Epidermal melanocyte (primary cell): ENCODE data around the gene EPHA8.

ENCODE experiments used
- DNase-seq: peaks from one replicate; pipeline ENCODE4 v3.0.0; 2011; ENCODE audit warnings: low spot score; ENCODE audit not compliant: insufficient read length

EPHA8 gene

GRCh38 chr1:22562584-22563583, at the start of gene EPHA8:
Gene EPHA8 (plus strand): TSS chr1:22563489. CDS start chr1:22563636, 147 bp downstream.
- no peak for DNase-seq

GRCh38 chr1:22516906-22517571, 46.2 kb upstream of the EPHA8 start:
- no peak for DNase-seq

DNA sequence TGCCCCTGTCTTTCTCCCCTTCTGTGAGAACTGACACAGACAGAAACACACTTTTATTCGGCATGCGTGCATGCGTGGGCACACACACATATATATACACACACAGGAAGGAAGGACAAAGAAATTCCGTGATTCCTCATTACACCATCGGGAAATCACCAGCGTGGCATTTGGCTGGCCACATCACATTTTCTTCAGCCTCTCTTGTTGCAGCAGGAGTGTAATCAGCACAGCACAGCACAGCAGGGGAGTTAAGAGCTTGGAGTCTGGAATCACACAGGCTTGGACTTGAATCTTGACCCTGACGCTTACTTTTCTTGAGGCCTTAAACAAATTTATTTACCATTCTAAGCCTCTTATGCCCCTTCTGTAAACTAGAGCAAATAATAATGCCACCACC, 45.3 kb upstream of the EPHA8 start:
- DNase-seq = no peak

- no peak for DNase-seq
Observed at GRCh38 chr1:22518379-22518778, 44.9 kb upstream of the EPHA8 start.

DNA sequence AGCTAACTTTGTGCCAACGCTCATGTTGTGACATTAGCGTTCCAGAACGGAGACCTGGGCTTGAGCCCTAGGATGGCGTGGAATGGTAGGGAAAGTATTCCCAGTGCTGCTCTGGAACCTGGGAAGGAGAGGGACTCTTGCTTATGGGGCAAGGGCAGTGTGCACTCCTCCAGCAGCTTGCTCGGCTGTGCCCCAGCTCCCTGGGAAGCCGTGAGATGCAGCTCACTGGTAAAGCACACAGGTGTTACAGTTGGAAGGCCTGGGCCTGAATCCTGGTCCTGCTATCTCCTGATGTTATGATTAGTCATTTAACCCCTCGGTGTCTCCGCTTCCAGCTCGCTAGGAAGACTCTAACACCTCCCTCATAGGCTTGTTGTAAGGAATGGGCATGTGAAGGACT, 42.4 kb upstream of the EPHA8 start:
- DNase-seq = no peak

- no peak for DNase-seq
Observed at GRCh38 chr1:22521692-22522091, 41.6 kb upstream of the EPHA8 start.

GRCh38 chr1:22522221-22522743, 41.0 kb upstream of the EPHA8 start:
- no peak for DNase-seq

DNA sequence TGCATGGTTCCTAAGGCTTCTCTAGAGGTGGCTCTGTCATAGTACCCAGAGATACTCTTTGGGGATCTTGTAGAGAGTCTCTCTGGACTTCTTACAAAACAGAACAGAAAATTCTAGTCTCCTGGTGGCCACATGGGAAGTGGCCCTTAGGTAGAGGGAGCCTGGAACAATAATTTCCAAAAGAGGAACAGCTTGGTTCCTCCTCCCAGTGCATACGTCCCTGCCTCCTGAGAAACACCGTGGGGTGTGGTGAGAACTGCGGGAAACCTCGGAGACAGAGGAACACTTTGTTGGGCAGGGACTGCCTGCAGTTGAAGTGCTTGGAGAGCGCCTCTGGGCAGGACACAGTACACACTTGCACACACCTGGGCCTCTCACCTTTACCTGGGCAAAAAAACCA, 38.8 kb upstream of the EPHA8 start:
- no peak for DNase-seq

DNA sequence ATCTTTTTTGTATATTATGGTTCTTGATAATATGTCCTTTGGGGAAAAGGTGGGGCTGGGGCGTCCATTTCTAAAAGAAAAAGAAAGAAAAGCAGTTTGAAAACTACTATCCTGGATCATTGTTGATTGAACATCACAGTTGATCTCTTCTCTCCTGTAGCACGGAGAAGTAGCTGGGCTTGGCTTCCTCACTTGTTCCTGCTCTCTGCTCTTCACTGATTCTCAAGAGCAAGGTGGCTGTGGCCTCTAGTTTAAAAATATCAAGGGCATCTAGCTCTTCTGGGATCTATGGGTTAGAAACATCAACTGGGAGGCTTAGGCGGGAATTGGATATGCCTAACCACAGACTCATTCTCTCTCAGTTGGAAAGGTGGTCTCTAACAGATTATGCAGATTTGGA, 38.1 kb upstream of the EPHA8 start:
- DNase-seq = no peak

DNA sequence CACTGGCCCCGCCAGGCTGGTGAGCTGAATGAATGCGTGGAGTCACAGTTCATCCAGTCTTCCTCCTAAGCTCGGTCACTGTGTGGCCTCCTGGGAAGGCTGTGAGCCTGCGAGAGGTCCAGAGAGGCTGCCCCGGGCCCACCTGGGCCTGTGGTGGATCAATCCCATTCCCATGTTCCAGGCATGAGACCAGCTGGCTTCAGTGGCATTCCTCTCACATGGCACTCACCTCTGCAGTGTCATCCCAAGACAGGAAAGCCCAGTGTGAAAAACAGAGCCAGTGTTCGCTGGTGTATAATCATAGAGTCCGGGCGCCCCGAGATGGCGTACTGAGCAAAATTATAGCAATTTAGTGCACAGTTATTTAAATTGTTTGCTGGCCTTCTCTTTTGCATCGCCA, 37.6 kb upstream of the EPHA8 start:
- DNase-seq = no peak

GRCh38 chr1:22526098-22526497, 37.2 kb upstream of the EPHA8 start:
- no peak for DNase-seq

GRCh38 chr1:22526677-22527076, 36.6 kb upstream of the EPHA8 start:
- DNase-seq = no peak

GRCh38 chr1:22527122-22527521, 36.2 kb upstream of the EPHA8 start:
- DNase-seq = no peak

DNA sequence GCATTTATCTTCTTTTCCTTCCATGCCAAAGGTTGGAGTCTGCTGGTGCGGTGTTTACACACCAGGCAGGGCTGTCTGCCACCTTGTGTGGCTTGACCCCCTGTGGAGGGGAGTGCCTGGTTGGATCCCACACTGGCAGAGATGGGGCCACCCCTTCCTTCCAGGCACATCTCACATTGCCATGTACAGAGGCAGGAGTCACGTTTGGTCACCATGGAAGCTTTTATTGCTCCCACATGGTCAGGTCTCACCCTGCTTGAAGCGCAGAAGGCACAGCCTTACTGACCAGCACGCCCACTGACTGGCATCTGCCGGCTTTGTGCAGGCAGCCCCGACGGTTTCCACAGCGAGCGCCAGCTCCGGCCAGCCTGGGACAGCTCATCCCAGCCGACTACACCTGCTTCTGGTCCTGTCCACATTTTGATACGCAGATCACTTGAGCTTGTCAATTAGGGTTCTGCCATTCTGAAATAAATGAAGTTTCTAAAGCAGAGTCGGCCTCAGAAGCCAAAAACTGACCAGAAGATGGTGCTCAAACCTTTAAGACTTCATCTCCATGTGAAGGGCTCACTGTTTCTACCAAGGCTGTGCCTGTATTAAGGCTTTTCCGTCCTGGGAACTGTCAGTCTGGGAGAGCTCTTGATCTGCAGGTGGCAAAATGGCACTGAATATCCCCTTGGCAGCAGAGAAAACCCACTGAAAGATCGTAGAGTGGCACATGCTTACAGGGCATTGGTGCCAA, 35.6 kb upstream of the EPHA8 start:
- no peak for DNase-seq

DNA sequence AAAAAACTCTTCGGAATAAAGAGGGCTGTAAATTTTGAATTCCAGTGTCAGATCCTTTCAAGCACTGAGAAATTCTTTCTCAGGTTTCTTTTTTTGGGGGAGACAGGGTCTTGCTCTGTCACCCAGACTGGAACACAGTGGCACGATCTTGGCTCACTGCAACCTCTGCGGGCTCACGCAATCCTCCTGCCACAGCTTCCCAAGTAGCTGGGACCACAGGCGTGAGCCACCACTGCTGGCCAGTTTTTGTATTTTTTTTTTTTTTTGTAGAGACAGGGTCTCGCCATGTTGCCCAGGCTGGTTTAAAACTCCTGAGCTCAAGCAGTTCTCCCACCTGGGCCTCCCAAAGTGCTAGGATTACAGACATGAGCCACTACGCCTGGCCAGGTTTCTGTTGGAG, 34.8 kb upstream of the EPHA8 start:
- DNase-seq = no peak

DNA sequence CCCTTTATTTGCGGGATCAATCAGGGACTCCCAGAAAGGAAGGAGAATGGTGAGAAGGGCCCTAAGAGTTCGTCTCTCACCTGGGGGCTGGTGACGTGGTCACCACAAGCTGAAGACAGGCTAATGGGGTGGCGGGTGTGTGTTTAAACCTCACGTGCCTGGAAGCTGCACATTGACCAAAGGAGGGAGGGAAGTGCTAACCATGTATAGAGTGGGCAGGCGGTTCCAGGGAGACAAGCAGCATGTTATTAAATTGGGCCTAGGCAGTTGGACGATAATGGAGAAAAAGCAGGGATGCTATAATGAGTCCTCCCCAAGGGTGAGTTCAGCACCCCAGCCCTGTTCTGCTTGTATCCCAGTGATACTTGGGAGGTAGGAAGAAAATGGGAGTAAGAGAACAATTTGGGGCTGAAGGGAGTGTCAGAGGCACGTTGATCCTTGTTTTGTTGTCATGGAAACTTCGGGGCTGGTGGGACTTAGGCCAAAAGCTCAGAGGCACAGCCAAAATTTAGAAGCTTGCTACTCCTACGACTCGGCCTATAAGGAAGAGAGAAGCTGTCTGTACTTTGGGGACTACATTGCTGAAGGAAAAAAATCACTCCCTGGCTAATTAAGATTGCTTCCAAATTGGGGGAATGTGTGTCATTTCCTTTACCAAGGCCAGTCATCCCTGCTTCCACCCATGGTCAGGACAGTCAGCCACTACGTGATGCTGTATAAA, 33.2 kb upstream of the EPHA8 start:
- DNase-seq = no peak

DNA sequence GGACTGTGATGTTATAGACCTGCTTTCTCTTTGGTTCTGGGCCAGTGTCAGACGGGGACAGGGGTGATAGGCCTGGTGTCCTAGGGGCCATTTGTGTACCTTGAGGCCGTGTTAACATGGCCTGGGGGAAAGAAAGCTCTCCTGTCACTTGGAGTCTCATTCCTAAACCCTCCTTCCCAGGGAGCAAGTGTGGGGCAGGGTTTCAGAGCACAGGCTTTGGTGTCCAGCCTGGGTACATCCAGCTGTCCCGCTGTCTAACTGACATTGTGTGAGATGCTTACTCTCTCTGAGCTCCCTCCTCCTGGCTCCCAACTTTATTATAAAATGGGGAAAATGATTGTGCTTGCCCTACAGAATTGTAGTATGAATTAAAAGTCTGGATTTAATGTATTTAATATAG, 32.6 kb upstream of the EPHA8 start:
- DNase-seq = no peak

DNA sequence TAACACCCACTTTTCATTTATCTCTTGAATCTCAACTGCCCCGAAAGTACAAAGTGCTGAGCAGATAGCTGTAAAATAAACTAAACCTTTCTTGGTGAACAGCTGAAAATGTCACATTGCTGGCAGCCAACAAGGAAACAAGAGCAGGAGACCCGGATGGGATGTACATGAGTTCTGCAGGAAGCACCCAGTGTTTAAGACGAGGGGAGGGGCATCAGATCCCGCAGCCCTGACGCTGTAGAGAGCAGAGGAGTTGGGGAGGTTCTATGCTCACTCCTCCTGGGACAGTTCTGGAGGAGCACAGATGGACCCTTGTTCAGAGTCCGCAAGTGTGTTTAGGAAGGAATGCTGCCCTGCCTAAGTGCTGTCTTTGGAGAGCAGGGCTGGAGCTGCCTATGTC, 32.0 kb upstream of the EPHA8 start:
- no peak for DNase-seq

DNA sequence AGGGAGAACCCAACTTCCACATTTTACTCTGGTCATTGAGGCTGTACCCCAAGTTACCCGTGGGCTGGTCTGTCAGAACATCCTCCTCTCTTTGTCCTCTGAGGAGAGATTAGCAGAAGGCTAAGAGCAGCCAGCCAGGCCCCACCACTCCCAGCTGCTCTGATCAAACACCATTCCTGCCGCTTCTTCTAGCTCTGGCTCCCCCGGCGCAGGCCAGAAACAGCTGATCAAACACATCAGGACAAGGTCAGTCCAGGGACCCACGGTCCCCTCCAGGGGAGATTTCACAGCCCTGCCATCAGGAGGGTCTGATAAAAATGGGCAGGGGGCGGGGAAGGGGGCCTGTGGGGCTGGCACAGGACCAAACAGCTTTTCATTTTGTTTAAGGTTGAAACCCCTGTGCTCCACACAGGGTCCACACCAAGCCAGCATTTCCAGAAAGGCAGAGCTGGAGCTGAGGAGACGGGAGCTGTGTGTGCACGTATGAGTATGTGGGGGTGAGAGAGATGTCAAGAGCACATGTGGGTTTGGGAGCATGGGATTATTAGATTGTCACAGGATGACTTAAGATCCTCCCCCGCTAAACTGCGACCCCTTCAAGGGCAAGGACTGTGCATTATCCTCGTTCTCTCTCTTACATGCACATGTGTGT, 29.9 kb upstream of the EPHA8 start:
- no peak for DNase-seq

DNA sequence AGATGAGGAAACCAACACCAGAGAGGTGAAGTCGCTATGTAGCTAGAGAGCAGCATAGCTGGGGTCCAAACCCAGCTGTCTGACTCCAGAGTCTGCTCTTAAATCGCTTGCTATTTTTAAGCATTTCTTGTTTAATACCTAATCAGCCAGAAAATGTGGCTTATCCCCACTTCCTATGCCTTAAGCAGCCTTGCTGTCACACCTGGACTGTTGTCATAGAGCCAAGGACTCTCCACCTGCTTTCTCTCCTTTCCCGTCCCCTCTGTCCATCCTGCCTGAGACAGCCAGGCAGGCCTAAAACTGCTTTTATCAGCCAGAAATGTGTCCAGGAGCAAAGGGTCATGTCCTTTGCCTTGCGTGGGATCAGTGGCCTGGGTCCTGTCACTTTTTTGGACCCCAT, 28.3 kb upstream of the EPHA8 start:
- DNase-seq = no peak

DNA sequence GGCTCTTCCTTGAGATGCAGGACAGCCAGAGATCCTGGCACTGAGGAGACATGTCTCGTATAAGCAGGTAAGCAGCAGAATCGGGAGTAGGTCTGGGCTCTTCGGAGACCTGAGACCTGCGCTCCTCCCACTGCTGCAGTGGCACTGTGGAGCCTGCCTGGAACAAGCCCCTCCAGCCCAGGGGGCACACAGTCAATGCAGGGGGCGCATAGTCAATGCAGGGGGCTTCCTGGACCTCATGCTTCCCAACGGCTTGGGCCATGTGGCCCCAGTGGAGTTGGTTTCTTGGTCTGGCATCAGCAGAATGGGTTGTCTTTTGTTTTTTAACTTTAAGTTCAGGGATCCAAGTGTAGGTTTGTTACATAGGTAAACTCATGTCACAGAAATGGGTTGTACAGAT, 27.9 kb upstream of the EPHA8 start:
- no peak for DNase-seq
